ENCODE data around the gene CCT2.

CCT2 gene

GRCh38 chr12:69642531-69642930 lies 57.3 kb downstream of the CCT2 start:
- no peak for DNase-seq (ENCODE audit: low read depth)

- DNase-seq (ENCODE audit: low read depth) = no peak
These were observed 59.3 kb downstream of the CCT2 start for GRCh38 chr12:69644511-69644910.

- no peak for DNase-seq (ENCODE audit: low read depth)
These were observed 59.8 kb downstream of the CCT2 start for GRCh38 chr12:69645031-69645430.

GRCh38 chr12:69647178-69647577 lies 61.9 kb downstream of the CCT2 start:
- DNase-seq (ENCODE audit: low read depth) = no peak

- DNase-seq (ENCODE audit: low read depth) = peak; percentile 94
These were observed 63.2 kb downstream of the CCT2 start for GRCh38 chr12:69648476-69648875.

GRCh38 chr12:69649529-69649928 lies 64.3 kb downstream of the CCT2 start:
- no peak for DNase-seq (ENCODE audit: low read depth)
